Renal cortex interstitium (tissue), 11 donors: Measurements from ENCODE around the gene GCK. TPM values are rescaled to one million over a fixed set of nuclear protein-coding genes. Genes with fewer than 3 reads are reported as not detected.

ENCODE experiments used
- DNase-seq, 11 donors: peaks; one replicate each; pipeline ENCODE4 v3.0.0-alpha.2; 2013; ENCODE audit warnings: low read depth in 9 of 11, low spot score in 4 of 11; ENCODE audit errors: extremely low read depth in 1 of 11
- polyA plus RNA-seq, 3 donors: library from polyadenylated mRNA; unstranded; fragments of 120-200 nt; gene quantifications; one replicate each; pipeline ENCODE4 v1.2.1, GENCODE V29; 2013; ENCODE audit not compliant: insufficient read length in 3 of 3

Gene GCK
- polyA plus RNA-seq, 3 donors: 3.0 to 4.0 (median 3.7) TPM

DNA sequence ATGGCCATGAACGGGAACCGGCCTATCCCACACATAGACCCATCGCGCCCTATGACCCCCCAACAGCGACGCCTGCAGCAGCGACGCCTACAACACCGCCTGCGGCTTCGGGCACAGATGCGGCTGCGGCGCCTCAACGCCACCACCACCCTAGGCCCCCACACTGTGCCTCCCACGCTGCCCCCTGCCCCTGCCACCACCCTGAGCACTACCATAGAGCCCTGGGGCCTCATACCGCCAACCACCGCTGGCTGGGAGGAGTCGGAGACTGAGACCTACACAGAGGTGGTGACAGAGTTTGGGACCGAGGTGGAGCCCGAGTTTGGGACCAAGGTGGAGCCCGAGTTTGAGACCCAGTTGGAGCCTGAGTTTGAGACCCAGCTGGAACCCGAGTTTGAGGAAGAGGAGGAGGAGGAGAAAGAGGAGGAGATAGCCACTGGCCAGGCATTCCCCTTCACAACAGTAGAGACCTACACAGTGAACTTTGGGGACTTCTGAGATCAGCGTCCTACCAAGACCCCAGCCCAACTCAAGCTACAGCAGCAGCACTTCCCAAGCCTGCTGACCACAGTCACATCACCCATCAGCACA lies 75.4 kb downstream of the GCK start:
- no peak for DNase-seq

DNA sequence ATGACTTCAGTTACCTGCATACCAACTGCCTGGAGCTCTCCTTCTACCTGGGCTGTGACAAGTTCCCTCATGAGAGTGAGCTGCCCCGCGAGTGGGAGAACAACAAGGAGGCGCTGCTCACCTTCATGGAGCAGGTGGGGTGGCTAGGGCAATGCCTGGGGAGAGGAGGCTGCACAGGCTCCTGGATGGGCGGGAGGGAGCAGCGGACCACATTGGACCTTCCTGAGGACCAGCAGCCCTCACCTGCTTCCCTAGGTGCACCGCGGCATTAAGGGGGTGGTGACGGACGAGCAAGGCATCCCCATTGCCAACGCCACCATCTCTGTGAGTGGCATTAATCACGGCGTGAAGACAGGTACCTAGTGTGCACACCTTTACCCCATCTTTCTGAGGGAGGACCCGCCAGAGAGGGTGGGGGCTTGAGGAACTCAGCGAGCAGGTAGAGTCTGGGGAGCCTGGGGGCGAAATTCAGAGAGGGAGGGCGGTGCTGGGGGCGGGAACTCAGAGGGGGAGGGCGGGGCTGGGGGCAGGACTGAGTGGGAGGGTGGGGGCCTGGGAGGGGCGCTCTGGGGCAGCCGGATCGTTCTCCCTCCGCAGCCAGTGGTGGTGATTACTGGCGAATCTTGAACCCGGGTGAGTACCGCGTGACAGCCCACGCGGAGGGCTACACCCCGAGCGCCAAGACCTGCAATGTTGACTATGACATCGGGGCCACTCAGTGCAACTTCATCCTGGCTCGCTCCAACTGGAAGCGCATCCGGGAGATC lies 76.1 kb downstream of the GCK start:
- no peak for DNase-seq

DNA sequence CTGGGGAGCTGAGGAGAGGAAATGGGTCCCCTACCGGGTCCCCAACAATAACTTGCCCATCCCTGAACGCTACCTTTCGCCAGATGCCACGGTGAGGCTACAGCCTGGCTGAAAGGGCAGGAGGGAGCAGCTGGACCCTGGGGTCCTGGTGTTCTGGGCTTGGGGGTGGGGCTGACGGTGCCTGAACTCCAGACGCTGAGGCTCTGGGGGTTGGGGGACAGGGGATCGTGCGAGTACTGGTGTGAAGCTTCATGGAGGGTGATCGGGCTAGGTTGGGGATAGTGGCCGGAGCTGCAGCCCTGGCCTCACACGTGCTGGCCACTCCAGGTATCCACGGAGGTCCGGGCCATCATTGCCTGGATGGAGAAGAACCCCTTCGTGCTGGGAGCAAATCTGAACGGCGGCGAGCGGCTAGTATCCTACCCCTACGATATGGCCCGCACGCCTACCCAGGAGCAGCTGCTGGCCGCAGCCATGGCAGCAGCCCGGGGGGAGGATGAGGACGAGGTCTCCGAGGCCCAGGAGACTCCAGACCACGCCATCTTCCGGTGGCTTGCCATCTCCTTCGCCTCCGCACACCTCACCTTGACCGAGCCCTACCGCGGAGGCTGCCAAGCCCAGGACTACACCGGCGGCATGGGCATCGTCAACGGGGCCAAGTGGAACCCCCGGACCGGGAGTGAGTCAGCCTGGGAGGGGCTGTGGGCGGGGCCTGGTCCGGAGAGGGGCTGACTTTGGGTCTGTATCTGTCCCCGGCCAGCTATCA lies 76.8 kb downstream of the GCK start:
- no peak for DNase-seq

DNA sequence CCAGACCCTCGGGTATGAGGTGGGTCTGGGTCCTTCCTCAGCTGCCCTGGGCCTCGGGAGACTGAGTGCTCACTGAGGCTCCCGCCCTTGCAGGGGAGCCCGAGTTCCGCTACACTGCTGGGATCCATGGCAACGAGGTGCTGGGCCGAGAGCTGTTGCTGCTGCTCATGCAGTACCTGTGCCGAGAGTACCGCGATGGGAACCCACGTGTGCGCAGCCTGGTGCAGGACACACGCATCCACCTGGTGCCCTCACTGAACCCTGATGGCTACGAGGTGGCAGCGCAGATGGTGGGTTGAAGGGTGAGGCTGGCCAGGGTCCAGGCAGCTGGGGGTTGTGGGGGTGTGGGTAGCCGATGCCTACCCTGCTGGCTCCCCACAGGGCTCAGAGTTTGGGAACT lies 77.5 kb downstream of the GCK start:
- DNase-seq: no peak

DNA sequence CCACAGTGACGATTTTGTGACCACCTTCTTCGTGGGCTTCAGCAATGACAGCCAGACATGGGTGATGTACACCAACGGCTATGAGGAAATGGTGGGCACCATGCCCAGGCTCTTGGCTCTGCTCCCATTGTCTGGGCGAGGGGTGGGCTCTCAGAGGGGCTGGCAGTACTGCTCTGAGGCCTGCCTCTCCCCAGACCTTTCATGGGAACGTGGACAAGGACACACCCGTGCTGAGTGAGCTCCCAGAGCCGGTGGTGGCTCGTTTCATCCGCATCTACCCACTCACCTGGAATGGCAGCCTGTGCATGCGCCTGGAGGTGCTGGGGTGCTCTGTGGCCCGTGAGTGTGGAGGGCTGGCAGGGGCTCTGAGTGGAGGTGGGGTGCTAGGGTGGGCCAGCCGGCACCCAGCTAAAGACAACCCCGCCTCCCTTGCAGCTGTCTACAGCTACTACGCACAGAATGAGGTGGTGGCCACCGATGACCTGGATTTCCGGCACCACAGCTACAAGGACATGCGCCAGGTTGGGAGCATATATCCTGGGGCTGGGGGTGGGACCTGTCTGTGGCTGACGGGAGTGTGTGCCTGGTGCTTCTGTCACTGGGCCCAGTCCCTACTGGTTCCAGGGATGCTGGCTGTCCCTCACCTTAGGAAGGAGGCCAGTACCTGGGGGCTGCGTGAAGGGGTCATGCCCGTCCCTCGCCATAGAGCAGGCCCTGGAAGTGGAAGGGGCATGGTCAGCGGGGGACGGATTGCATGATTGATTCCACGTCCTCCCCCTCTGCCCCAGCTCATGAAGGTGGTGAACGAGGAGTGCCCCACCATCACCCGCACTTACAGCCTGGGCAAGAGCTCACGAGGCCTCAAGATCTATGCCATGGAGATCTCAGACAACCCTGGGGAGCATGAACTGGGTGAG lies 78.3 kb downstream of the GCK start:
- no peak for DNase-seq

DNA sequence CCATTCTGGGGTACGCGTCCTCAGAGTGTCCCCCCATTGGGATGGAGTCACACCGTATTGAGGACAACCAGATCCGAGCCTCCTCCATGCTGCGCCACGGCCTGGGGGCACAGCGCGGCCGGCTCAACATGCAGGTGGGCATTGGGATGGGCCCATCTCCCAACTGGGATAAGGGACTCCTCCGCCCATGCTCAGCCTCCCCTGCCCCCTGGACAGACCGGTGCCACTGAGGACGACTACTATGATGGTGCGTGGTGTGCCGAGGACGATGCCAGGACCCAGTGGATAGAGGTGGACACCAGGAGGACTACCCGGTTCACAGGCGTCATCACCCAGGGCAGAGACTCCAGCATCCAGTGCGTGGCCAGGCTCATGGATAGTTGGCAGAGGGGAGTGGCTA lies 79.2 kb downstream of the GCK start:
- DNase-seq: no peak

DNA sequence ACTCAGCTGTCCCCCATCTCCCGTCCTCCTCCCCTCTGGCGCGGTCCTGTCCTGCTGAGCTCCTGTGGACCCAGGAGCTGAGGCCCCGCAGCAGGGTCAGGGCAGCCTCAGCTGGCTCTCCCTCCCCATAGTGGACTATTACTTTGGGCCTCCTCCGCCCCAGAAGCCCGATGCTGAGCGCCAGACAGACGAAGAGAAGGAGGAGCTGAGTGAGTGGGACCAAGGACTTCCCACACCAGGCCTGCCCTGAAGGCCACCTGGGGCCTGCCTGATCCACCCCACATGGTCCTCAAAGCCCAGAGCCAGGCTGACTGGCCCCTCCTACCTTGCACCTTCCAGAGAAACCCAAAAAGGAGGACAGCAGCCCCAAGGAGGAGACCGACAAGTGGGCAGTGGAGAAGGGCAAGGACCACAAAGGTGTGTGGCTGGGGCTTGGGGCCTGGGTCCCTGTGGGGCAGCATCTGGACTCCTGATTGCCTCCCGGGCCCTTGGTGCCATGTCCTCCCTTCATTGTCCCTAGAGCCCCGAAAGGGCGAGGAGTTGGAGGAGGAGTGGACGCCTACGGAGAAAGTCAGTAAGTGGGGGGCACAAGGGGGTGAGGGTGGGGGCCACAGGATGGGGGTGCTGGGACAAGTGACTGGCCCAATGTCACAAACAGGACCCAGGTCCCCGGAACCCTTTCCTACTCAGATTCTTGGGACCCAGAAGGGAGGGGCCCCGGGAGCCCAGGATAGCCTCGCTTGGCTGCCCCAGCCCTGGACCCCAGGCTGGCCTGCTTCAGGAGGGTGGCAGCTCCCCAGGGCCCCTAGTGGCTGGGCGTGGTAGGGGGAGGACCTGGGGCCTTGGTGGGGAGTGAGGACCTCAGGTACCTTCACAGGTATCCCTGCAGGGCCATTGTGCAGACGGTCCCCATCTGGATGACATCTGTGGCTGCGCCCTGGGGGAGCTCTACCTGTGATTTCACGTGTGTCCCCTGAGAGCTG lies 80.2 kb downstream of the GCK start:
- DNase-seq: no peak

DNA sequence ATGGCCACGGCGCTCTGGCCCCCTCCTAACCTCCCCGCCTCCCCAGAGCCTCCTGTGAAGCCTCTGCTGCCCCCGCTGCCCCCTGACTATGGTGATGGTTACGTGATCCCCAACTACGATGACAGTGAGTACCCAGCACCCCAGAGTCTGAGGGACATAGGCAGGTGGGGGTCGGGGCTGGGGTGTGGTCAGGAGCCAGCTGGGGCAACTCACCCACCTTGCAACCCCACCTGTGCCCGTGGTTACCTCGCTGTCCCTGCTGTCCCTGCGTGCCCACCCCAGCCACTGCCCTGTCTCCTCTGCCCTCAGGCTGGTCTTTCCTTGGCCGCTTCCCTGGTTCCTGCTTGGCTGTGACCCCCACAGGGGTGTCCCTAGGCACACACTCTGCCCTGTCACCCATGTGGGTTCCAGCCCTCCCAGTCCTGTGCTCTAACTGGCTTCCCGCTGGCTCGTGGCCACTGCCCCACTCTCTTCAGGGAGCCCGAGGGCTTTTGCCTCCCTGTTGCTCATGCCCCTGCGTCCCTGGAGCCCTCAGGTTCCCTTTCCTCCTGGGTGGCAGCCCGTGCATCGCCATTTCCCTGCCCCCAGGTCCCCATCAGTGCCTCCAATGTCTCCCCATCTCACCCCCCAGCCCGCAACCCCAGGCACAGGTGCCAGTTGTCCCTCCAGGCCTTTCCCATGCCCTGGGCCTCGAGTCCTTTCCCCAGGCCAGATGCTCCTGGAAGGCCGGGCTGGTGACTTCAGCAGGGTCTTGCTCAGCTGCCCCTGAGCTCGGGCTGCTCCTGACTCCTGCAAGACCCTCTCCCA lies 81.1 kb downstream of the GCK start:
- no peak for DNase-seq

DNA sequence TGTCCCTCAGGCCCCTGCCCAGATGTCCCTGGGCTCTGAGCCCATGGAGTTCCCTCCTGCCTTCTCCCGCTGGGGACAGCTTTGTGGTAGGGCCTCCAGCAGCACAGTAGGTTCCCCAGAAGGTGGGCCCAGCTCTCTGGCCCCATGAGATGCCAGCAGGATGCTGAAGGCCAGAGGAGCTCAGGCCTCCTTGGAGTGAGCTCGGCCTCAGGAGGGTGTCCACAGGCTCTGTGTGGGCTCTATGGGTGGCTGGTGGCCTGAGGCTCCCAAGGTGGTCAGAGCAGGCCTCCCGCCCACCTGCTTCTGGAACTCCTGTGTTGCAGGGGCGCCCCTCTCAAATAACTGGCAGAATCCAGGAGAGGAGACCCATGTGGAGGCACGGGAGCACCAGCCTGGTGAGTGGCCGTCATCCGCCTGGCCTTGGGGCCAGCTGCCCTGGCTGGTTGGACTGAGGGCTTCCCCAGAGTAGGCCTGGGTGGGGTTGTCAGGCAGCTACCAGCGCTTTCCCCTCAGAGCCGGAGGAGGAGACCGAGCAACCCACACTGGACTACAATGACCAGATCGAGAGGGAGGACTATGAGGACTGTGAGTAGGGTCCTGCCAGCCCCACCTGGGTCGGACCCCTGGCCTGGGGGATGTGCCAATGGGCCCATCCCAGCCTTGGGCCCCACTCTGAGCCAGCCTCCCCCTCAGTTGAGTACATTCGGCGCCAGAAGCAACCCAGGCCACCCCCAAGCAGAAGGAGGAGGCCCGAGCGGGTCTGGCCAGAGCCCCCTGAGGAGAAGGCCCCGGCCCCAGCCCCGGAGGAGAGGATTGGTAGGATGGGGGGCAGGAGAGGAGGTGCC lies 81.9 kb downstream of the GCK start:
- DNase-seq: no peak

DNA sequence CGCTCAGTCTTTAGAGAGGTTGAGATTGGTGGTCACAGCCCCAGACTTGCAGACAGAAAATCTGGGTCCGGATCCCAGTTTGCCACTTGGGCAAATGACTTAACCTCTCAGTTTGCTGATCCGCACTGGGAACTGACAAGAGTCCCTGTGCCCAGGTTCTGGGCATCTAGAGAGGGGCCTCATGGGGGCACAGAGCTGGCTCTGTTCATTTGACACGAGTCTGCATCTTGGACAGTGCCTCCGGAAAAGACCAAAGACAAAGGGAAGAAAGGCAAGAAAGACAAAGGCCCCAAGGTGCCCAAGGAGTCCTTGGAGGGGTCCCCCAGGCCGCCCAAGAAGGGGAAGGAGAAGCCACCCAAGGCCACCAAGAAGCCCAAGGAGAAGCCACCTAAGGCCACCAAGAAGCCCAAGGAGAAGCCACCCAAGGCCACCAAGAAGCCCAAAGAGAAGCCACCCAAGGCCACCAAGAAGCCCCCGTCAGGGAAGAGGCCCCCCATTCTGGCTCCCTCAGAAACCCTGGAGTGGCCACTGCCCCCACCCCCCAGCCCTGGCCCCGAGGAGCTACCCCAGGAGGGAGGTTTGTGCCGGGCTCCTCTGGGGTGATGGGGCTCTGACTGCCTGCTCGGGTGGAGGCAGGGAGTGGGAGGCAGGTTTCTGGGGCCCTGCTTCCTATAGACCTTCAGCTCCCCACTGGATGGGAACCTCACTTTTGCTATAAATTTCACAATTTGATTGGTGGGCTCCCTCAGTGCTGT lies 82.8 kb downstream of the GCK start:
- DNase-seq: no peak

DNA sequence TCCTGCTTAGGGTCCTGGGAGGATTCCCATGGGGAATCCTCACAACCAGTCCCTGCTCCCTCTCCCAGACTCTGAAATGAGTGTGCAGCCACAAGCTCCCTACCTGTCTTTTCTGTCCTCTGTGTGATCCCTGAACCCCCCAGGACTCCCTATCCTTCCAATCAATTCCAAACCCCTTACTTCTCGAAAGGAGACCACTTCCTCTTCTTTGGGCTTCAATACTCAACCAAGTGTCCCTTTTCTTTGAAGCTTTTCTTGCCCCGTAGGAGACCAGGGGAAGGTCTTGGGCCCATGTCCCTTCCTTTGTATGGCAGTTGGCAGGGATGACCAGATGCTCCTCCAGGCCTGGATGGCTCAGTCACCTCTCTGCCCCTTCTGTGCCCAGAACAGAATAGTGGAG lies 83.4 kb downstream of the GCK start:
- DNase-seq: no peak

DNA sequence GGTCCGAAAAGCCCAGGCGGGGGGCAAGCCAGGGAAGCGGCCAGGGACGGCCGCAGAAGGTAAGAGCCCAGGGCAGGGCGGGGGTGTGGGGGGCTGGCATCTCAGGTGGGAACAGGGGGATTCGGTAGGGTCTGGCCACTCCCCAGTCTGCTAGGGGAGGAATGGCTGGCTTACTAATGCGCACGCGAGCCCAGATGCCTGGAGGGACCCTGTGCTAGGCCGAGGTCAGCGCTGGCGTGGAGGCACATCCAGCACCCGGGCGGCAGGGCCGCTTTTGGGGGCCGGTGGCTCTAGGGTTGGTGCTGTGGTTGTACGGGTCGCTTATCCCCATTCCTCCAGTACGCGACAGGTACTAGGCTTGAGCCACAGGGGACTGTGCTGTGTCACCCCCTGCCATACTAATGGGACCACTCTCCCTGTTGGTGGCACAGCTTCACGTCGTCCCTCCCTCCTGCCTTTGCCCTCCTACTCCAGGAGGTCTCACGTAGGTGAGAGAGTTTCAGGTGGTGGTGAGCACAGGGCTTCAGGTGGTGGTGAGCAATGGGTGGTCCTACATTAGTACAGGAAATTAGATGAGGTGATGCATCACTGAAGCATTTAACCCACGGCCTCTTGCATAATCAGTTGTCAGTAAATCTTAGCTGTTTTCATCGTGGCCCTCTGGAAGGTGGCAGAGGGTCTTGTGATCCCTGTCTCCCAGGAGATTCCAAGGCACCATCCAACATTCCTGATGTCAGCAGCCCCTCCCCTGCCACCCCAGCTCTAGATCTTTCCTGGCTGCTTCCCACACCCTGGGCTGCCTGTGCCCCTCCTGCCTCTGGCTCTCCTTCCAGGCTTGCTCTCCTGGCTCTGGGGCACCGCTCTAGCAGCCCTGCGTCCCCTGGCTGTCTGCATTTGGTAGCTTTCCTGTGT lies 84.1 kb downstream of the GCK start:
- peak in 1 of 11 donors; percentile 31 for DNase-seq

DNA sequence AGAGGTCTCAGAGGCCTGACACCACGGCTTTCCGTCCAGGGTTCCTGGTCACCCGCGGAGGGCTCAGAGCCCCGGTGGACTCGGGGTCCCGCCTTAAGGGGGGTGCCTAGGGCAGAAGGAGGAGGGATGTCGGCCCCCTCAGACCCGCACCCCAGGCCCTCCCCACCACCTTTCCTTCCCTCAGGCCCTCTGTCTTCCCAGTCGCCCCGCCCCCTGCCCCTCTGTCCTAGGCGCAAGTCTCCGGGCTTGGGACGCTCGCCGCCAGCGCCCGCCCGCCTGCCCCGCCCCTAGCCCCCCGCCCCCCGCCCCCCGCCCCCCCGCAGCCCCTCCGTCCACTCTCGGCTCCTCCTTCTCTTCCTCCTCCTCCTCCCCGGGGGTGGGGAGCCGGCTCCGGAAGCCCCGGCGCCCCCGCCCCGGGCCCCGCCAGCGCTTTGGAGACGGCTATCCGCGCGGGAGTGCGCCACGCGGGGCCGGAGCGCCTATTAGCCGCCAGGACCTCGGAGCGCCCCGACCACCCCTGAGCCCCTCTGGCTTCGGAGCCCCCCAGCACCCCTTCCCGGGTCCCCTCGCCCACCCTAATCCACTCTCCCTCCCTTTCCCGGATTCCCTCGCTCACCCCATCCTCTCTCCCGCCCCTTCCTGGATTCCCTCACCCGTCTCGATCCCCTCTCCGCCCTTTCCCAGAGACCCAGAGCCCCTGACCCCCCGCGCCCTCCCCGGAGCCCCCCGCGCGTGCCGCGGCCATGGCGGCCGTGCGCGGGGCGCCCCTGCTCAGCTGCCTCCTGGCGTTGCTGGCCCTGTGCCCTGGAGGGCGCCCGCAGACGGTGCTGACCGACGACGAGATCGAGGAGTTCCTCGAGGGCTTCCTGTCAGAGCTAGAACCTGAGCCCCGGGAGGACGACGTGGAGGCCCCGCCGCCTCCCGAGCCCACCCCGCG lies 85.0 kb downstream of the GCK start, which contains the start of gene AEBP1:
AEBP1 (plus strand) TSS at position 423 of the 937 bp plus-strand sequence; CDS start at position 744, 321 bp downstream.
- DNase-seq: peak in 1 of 11 donors; percentile 40

DNA sequence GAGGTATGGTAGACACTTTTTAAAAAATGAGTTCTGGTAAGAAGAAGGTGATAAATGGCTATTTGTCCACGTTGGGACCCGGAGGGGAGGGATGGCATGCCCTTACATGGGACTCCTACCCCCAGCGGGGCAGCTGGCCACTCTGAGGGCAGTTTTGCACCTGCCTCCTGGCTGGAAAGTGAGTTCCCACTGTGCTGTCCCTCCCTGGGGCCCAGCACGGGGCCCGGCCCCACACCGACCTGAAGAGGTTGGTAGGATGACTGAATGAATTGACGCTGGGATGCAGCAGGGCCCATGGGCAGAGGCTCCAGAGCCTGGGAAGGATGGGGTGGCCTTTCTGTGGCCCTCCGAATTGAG lies 85.7 kb downstream of the GCK start:
- DNase-seq: no peak
